ENCODE results near the gene SLC17A2.
A peak's percentile ranks its signal among the peaks of the same experiment; 100 is the strongest.

The SLC17A2 gene

DNA sequence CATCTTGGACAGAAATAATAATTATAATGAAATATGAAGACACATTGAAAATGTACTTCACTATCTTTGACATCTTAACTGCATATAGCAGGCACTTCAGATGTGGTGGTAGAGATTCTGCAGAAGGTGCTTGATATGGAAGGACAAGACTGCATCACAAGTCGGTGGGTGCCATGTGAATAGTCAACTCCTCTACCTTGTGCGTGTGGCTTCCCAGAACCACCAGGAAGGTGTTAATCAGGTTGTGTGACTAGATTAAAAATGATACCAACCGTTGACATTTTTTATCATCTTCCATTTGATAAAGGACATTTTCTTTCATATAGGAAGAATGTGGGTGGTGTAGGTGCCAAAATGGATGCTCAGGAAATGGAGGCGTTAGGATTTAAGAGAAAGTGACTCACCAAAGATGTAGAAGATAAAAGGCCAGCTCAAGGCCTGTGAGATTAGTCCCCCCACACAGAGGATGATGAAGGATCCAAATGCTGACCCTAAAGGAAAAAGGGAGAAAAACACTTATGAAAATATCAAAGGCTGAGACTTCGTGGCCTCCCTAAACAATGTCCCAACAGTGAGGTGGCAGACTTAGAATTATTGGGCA is 12.3 kb downstream of the SLC17A2 start:
- no peak for FAIRE-seq

DNA sequence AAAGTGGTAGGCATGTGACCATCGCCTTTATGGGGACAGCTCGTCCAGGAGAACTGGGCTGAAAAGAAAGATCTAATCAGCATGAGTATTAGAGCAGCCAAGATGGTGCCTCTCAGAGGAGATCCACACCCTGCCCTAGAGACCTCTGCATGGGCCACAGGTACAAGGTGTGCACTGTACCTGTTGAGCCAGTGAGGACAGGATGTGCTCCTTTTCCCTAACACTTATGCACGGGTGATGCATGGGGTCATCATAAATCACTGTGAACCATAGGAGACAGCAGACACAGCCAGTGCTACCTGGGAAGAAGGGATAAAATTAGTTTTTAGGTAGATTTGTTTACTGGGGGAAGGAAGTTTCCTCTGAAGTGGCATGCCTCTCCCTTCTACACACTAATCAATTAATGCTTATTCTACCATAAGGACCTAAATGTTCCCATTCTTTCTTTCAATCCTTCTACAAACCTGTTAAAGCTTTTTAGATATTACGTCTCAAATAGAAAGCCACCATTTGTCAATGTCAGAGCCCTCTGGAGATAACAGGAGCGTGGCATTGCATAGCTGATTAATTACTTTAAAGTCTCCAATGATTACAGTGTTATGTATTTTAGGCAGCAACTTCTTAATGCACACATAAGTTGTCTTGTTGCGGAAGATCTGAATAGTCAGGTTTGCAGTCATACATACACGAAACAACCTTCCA is 13.6 kb downstream of the SLC17A2 start:
- FAIRE-seq = no peak

DNA sequence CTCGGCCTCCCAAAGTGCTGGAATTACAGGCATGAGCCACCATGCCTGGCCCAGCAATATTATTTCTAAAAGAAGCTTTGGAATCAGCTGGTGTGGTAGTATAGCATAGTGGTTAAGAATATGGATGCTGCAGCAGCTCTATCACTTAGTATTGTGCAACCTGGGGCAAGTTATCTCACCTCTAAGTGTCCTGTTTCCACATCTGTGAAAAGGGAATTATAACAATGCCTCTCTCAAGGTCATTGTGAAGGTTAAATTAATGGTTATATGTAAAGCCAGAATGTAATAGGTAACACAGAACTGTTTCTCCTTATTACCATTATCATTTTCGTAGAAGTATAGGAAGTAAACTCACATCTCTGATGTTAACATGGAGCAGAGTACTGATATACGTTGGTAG is 14.2 kb downstream of the SLC17A2 start:
- FAIRE-seq = no peak

DNA sequence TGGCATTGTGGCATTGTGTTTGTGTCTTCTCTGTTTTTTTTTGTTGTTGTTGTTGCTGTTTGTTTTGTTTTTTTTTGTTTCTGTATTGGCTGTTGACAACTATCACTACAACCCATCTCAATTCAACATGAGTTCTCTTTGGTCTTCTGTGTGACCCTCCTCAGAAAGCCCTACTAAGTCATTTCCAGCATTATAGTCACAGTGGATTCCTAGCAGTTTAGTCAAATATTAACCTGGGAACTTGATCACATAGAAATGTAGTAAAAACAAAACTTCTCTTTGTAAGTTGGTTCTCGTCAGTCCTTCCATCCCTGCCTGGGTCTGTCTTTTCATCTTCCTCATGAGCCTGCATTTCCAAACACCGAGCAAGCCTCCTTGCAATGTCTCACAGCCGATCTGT is 16.8 kb downstream of the SLC17A2 start:
- FAIRE-seq = no peak

DNA sequence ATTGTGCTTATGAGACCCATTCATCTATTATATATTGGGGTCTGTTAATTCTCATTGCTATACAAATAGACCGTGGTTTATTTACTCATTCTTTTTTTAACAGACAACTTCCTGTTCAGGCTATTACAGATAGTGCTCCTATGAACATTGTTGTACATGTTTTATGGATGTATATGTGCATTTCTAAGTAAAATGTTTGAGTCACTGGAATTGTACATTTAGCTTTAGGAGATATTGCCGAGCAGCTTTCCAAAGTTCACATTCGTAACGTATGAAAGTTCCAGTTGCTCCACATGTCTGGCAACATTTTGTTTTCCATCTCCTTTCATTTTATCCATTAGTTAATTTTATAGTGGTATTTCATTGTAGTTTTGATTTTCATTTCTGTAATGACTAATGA is 19.1 kb downstream of the SLC17A2 start:
- FAIRE-seq = no peak

DNA sequence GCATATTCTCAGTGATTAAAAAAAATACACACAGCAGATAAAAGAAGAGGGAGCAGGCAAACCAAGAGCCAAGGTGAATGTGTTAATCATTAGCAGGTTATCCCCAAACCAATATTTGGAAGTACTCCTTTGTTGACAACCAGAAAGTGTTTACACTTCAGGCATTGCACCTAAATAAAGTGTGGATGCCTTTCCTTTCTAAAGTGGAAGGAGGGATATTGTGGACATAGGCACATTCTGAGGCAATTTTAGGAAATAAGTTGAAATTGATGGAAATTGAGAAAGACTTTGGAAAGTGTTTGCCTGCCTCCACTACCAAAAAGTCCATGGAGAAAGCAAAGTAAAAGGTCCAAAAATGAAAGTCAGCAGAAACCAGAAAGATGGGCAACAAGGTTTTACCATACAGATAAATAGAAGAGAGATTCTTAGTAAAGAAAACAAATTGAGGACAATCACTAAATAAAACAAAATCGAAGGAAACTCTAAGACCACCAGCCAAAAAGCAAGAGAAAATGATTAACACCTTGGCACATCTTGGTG is 22.9 kb downstream of the SLC17A2 start:
- no peak for FAIRE-seq

DNA sequence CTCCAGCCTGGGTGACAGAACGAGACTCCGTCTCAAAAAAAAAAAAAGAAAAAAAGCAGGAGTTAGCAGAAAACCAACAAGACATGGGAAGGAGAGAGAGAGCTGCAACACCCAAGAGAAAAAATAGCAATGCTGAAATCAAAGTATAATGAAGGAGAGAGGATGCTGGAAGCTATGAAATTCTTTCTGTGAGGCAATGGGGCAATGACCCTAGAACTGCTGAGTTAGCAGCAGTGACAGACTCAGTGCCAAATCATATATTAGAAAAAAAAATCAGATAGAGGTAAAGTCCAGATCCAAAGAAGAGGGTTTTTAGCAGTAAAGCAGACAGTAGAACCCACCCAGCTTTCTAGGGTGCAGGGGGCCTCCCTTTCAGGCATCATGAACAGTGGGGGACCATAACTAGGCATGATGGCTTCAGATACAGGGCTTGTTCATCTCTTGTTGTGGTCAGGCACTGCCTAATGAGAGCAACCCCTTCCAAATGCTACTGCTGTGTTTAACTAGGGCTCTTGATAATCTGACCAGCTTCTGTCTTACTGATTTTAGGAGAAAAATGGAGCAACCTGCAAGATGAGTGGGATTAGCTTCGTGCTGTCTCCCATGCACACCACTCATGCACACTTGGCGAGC is 26.9 kb downstream of the SLC17A2 start:
- no peak for FAIRE-seq

DNA sequence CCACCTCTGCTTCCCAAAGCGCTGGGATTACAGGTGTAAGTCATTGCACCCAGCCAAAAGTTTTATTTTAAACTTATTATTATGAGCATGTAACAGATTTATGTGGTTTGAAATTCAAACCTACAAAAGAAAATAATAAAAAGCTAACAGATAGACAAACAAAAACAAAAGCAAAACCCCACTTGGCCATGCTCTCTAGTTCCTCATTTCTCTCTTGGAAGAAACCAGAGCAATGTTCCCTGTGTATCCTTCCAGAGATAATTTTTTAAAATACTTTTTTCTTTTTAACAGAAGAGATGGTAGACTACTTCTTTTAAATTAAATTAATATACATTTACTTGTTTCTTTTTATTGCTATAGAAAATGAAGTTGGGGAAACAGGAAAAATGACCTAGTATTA is 28.4 kb downstream of the SLC17A2 start:
- no peak for FAIRE-seq

DNA sequence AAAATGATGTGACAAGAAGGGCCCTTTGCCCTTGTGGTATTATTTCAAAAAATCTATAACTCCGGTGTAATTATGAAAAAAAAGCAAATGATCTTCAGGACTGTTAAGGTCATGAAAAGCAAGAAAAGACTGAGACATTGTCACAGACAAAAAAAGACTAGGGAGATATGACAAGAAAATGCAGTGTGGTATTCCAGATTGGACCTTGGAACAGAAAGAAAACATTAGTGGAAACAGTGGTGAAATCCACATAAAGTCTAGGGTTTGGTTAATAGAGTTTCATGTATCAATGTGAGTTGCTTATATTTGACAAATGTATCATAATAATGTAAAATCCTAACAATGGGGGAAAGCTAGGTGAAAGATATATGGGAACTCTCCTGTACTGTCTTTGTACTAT is 29.6 kb downstream of the SLC17A2 start:
- FAIRE-seq = no peak

DNA sequence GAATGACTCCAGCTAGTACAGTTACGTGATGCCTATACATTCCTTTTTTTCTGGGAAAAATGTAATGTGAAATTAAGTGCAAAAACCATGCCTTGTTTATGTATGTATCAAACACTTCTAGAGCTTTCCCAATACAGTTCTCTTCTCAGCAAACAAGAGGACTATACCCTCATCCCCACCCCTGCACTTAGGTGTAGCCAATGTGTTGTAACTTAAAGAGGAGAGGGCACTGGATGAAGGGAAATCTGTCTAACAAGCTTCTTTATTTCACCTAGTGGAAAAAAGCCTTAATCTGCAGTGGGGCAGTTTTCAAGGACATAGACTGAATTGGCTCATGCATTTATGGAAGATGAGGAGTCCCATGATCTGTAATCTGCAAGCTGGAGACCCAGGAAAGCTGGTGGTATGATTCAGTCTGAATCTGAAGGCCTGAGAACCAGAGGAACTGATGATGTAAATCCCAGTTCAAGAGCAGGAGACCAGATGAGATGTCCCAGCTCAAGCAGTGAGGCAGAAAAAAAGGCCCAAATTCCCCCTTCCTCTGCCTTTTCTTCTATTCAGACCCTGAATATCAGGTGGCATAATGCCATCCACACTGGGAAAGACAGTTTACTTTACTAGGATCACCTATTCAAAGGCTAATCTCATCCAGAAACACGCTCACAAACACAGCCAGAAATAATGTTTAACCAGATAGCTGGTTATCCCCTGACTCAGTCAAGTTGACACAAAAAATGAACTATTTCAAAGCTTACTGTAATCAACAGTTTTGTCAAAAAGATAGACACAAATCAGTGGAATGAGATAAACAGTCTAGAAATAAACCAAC is 30.7 kb downstream of the SLC17A2 start:
- no peak for FAIRE-seq

DNA sequence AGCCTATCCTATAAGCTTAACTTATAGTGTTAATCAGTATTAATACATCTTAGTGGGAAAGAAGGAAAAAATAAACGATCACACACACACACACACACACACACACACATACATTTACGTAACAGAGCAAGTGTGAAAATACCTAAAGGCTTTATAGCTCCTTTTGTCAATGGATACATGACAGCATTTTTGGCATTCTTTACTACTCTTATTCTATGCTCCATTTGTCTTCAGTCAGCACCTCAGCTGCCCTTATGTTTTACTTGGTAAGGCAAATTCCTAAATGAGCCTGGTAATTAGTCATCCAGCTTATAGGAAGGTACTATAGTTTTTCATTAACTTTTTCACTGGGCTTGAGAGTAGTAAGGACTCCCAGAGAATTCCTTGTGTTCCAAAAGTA is 31.4 kb downstream of the SLC17A2 start:
- no peak for FAIRE-seq

DNA sequence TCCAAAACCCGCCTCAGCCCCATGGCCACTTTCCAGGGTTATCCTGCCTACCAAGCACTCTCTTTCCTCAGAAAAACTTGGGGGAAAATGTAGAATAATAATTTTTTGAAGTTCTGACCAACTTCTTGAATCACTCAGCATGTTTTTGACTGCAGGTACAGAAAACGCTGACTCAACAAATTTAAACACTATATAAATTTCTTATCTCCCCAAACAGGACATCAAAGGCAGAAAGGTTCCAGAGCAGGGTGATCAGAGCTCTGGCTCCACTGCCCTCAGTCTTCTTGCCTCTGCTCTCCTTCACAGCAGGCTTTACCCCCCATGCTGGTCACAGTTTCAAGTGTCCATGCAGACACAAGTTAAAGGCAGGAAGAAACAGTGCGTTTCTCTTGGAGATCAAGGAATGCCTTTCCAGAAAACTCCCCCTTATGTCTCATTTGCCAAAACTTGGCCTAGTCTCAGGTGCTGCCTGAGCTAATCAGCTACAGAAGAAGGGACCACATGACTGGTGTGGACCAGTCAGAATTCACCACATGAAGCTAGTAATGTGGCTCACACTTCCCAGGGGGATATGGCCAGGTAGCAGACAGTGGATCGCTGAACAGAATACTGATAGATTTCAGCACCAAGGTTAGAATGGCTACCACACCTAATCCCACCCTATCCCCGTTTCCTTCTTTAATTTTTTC is 32.1 kb downstream of the SLC17A2 start:
- FAIRE-seq = no peak

DNA sequence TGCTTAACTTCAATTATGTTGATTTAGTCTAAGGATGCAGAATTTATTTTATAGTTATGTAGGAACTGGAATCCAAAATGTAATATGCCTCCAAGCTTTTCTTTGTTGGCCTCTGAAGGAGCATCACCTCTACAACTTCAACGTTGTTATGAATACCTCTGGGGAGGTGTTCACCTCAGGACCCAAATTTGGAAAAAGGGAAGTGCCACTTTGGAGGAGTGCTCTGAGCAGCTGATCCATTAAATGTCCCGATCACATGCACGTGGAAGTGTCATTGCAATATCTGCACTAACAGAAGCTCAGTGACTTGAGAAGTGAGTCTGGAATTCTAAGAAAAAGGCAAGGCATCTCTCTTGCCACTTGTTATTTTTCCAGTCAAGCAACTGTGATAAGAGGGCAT is 34.2 kb downstream of the SLC17A2 start:
- no peak for FAIRE-seq

DNA sequence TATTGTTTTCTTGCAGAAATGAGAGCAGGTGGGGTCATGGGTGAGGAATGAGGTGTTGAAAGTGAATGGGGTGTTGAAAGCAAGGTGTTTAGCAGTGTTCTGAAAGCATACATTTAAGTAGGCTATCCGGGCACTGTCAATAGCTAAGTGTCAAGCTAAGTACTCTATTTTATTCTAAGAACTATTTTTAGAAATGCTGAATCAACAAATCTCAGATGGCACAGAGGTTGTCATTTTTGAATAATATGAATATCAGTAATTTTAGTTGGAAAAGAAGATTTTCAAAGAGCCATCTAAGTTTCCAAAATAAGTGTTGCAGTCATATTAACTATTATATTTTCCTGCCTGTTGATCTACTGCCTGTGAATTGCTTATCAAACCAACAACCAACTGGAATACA is 34.7 kb downstream of the SLC17A2 start:
- FAIRE-seq = no peak

DNA sequence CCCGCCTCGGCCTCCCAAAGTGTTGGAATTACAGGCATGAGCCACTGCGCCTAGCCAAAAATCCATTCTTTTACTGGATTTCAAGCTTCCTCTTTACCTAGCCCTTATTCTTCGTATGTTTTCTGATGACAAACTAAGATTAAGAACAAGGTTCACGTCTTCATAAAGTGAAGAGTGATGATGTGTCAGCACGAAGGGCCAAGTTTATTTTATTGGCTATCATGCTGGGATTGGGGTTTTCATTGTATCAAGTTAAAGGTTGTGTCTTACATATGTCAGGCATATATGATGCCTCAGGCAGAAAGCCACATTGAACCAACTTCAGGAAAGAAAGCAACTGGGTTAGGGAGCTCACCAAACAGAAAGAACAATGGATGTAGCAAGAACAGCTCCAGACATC is 36.7 kb downstream of the SLC17A2 start:
- no peak for FAIRE-seq

DNA sequence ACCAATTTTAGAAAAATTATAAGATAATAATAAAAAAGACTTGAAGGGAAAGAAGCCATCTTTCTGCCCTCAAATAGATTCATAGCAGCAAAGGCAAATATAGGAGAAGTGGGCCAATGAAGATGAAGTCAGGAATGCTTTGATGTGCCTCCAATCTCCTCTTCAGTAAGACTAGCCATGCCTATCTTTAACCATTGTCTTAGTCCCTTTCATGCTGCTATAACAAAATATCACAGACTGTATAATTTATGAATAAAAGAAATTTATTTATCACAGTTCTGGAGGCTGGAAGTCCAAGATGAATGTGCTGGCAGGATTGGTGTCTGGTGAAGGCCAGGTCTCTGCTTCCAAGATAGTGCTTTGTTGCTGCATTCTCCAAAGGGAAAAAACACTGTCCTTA is 37.6 kb downstream of the SLC17A2 start:
- FAIRE-seq = no peak

DNA sequence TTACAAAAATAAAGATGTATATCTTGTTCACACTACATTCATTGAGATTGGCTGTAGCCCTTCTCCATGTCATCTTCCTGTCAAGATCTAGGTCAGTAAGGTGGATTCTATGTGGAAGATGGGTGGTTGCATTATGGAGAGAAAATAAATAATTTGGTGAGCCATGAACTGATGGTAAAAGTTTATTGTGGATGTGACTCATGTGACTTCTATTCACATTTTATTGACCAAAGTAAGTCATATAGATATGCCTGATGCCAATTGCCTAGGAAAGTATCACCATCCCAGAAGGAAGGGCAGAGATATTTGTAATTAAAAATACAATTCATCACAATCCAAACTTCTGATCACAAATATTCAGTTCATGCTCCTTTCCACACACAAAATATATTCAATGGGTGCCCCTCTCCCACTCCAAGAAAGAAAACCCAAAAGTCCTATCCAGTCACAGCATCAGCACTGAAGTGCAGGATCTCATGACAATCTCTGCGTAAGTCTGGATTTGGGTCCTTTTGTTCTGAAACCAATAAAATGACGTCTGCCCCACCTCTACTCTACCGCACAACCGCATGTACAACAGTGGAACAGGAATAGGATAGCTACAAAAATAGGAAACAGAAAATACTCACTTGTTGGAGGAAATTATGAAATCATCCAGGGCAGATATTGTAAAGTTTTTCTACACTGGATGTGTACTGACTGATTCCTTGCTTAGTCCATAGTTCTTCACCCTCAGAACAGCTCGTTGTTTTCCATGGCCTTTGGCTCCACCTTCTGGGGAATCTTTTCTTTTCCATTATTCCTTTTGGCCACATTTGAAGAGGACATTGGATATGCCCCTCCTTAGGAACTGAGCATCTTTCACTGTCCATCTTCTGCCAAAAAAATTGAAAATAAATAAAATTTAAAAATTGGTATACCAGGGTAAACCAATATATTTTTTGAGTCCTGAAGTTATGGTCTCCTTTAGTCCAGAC is 40.3 kb downstream of the SLC17A2 start:
- peak; percentile 59 for FAIRE-seq

DNA sequence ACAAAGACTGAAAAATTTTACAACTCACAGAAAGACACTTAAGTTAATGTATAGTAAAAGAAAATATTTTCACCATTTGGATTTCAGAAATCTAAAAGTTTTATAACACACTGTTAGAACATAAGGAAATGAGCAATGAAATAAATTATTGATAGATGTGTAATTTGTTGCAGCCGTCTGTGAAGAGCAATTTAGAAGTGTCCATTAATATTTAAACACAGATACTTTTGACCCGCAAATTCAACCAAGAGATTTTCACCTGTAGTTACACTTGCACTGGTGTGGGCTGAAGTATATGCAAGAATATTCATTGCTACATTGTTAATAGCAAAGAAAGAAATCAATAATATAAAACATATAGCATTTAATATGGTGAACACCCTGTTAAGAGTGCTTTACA is 41.9 kb downstream of the SLC17A2 start:
- no peak for FAIRE-seq

DNA sequence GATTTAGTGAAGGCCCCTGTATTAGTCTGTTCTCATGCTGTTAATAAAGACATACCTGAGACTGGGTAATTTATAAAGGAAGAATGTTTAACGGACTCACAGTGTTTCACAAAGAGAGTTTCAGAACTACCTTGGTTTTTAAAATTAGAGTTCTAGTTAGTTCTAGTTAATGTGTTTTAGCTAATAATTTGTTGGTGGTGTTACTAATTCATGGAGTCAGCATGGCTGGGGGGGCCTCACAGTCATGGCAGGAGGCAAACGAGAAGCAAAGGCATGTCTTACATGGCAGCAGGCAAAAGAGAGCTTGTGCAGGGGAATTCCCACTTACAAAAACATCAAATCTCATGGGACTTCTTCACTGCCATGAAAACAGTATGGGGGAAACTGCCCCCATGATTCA is 44.4 kb downstream of the SLC17A2 start:
- FAIRE-seq = no peak

DNA sequence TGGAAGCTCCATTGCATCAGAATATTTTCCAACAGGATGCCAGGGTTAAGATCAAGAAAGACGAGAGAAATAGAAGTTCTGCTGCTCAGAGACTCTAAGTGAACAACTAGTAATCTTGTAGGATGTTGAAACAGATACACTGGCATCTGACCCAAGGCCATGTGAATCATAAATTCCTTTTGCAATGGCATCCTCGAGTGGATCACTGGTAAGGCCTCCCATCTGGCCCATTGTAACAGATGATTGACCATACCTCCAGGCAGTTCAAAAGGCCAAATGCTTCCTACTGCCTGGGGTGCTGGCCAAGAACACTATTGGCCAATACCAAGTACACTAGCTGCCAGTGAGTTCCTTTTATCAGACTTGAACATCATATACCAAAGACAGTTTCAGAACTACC is 46.5 kb downstream of the SLC17A2 start:
- FAIRE-seq = no peak

DNA sequence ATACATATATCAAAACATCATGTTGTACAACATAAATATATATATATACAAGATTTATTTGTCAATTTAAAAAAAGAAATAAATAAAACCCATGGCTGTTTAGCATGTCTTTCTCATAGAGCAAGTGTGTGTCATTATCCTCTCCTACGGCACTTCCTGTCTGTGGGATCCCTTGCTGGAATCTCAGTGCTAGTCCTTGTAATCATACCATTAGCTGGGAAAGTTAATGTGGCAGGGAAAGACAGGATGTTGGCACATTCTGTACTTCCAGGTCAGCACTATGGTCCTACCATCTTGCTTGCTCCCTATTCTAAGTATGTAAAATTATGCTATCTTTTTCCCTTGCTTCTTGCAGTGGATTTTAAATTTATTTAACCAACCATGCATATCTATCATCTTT is 47.0 kb downstream of the SLC17A2 start:
- FAIRE-seq = no peak
